ENCODE data around the gene CA10. TPM values are rescaled to one million over a fixed set of nuclear protein-coding genes. Genes with fewer than 3 reads are reported as not detected.

CA10 gene
- total RNA-seq, 1 experiment from 2014 or later = not detected

- DNase-seq (ENCODE audit: low read depth) = no peak
- in situ Hi-C loops (cut with HindIII; ENCODE audit: low pct_unique_long_range_greater_than_20kb, low sequenced_read_pairs) = no loop called here
Observed at GRCh38 chr17:51850201-51850600, 308.3 kb downstream of the CA10 start.

- in situ Hi-C loops (cut with HindIII; ENCODE audit: low pct_unique_long_range_greater_than_20kb, low sequenced_read_pairs) = no loop called here
- peak; percentile 62 for DNase-seq (ENCODE audit: low read depth)
Observed at GRCh38 chr17:51848451-51848850, 310.1 kb downstream of the CA10 start.

GRCh38 chr17:51846566-51846965 lies 311.9 kb downstream of the CA10 start:
- in situ Hi-C loops (cut with HindIII; ENCODE audit: low pct_unique_long_range_greater_than_20kb, low sequenced_read_pairs) = no loop called here
- no peak for DNase-seq (ENCODE audit: low read depth)

GRCh38 chr17:51845776-51846175 lies 312.7 kb downstream of the CA10 start:
- in situ Hi-C loops (cut with HindIII; ENCODE audit: low pct_unique_long_range_greater_than_20kb, low sequenced_read_pairs) = no loop called here
- no peak for DNase-seq (ENCODE audit: low read depth)

- in situ Hi-C loops (cut with HindIII; ENCODE audit: low pct_unique_long_range_greater_than_20kb, low sequenced_read_pairs) = no loop called here
- no peak for DNase-seq (ENCODE audit: low read depth)
Observed at GRCh38 chr17:51842763-51843162, 315.8 kb downstream of the CA10 start.

- DNase-seq (ENCODE audit: low read depth) = no peak
- in situ Hi-C loops (cut with HindIII; ENCODE audit: low pct_unique_long_range_greater_than_20kb, low sequenced_read_pairs) = no loop called here
Observed at GRCh38 chr17:51841669-51842068, 316.8 kb downstream of the CA10 start.

GRCh38 chr17:51840688-51841087 lies 317.8 kb downstream of the CA10 start:
- in situ Hi-C loops (cut with HindIII; ENCODE audit: low pct_unique_long_range_greater_than_20kb, low sequenced_read_pairs) = no loop called here
- no peak for DNase-seq (ENCODE audit: low read depth)

- no peak for DNase-seq (ENCODE audit: low read depth)
- in situ Hi-C loops (cut with HindIII; ENCODE audit: low pct_unique_long_range_greater_than_20kb, low sequenced_read_pairs) = no loop called here
Observed at GRCh38 chr17:51833620-51834019, 324.9 kb downstream of the CA10 start.

GRCh38 chr17:51833045-51833444 lies 325.5 kb downstream of the CA10 start:
- no peak for DNase-seq (ENCODE audit: low read depth)
- in situ Hi-C loops (cut with HindIII; ENCODE audit: low pct_unique_long_range_greater_than_20kb, low sequenced_read_pairs) = no loop called here

GRCh38 chr17:51830886-51831285 lies 327.6 kb downstream of the CA10 start:
- in situ Hi-C loops (cut with HindIII; ENCODE audit: low pct_unique_long_range_greater_than_20kb, low sequenced_read_pairs) = no loop called here
- DNase-seq (ENCODE audit: low read depth) = no peak

- no peak for DNase-seq (ENCODE audit: low read depth)
- in situ Hi-C loops (cut with HindIII; ENCODE audit: low pct_unique_long_range_greater_than_20kb, low sequenced_read_pairs) = no loop called here
Observed at GRCh38 chr17:51830451-51830850, 328.1 kb downstream of the CA10 start.

GRCh38 chr17:51828901-51829300 lies 329.6 kb downstream of the CA10 start:
- DNase-seq (ENCODE audit: low read depth) = no peak
- in situ Hi-C loops (cut with HindIII; ENCODE audit: low pct_unique_long_range_greater_than_20kb, low sequenced_read_pairs) = no loop called here

GRCh38 chr17:51827140-51827539 lies 331.4 kb downstream of the CA10 start:
- in situ Hi-C loops (cut with HindIII; ENCODE audit: low pct_unique_long_range_greater_than_20kb, low sequenced_read_pairs) = no loop called here
- no peak for DNase-seq (ENCODE audit: low read depth)

- in situ Hi-C loops (cut with HindIII; ENCODE audit: low pct_unique_long_range_greater_than_20kb, low sequenced_read_pairs) = no loop called here
- DNase-seq (ENCODE audit: low read depth) = no peak
Observed at GRCh38 chr17:51820766-51821165, 337.7 kb downstream of the CA10 start.

- in situ Hi-C loops (cut with HindIII; ENCODE audit: low pct_unique_long_range_greater_than_20kb, low sequenced_read_pairs) = no loop called here
Observed at GRCh38 chr17:51820252-51820651, 338.3 kb downstream of the CA10 start.

GRCh38 chr17:51819341-51820219 lies 338.9 kb downstream of the CA10 start:
- DNase-seq (ENCODE audit: low read depth) = no peak
- in situ Hi-C loops (cut with HindIII; ENCODE audit: low pct_unique_long_range_greater_than_20kb, low sequenced_read_pairs) = no loop called here

More at GRCh38 chr17:51820252-51820651, 338.3 kb downstream of the CA10 start:
- DNase-seq (ENCODE audit: low read depth) = peak; percentile 23

GRCh38 chr17:51818777-51819176 lies 339.7 kb downstream of the CA10 start:
- no peak for DNase-seq (ENCODE audit: low read depth)
- in situ Hi-C loops (cut with HindIII; ENCODE audit: low pct_unique_long_range_greater_than_20kb, low sequenced_read_pairs) = no loop called here

- DNase-seq (ENCODE audit: low read depth) = no peak
- in situ Hi-C loops (cut with HindIII; ENCODE audit: low pct_unique_long_range_greater_than_20kb, low sequenced_read_pairs) = no loop called here
Observed at GRCh38 chr17:51817955-51818354, 340.6 kb downstream of the CA10 start.

- in situ Hi-C loops (cut with HindIII; ENCODE audit: low pct_unique_long_range_greater_than_20kb, low sequenced_read_pairs) = no loop called here
- no peak for DNase-seq (ENCODE audit: low read depth)
Observed at GRCh38 chr17:51817117-51817516, 341.4 kb downstream of the CA10 start.

GRCh38 chr17:51815097-51815496 lies 343.4 kb downstream of the CA10 start:
- DNase-seq (ENCODE audit: low read depth) = no peak

More at GRCh38 chr17:51815097-51815496, 343.4 kb downstream of the CA10 start:
- in situ Hi-C loops (cut with HindIII; ENCODE audit: low pct_unique_long_range_greater_than_20kb, low sequenced_read_pairs) = no loop called here
